ENCODE results near the gene RANBP3L.
"Not testable (repeated sequence)": the region's sequence is repeated elsewhere in the genome, so short reads cannot be mapped to it uniquely, and the experiment has no call there.

Gene RANBP3L

GRCh38 chr5:36202521-36202961, 99.2 kb downstream of the RANBP3L start:
- DNase-seq, result no peak

GRCh38 chr5:36200513-36200912, 101.2 kb downstream of the RANBP3L start:
- no peak for DNase-seq

- no peak for DNase-seq
These were observed 102.1 kb downstream of the RANBP3L start for GRCh38 chr5:36199620-36200019.

- not testable (repeated sequence) for DNase-seq
These were observed 102.9 kb downstream of the RANBP3L start for GRCh38 chr5:36198783-36199182.
